Suprapubic skin (tissue), 3 donors: ENCODE measurements around the gene CTNND2.

Experiments used
- EP300 ChIP-seq: sonication (generic); formaldehyde crosslinking; IDR thresholded peaks from one replicate; pipeline ENCODE4 v1.6.1; 2017; ENCODE audit warnings: antibody characterized with exemption
- TF ChIP-seq, protein P1 (sequence below), 2 donors: fragments of 200-600 bp in 1 of 2; fragments of 450-650 bp in 1 of 2; sonication (generic) in 1 of 2; IDR thresholded peaks; one replicate each; pipeline ENCODE4 v1.5.1; 2016 to 2019; ENCODE audit warnings: antibody characterized with exemption in 2 of 2, mild to moderate bottlenecking in 1 of 2, moderate library complexity in 1 of 2

DNA sequence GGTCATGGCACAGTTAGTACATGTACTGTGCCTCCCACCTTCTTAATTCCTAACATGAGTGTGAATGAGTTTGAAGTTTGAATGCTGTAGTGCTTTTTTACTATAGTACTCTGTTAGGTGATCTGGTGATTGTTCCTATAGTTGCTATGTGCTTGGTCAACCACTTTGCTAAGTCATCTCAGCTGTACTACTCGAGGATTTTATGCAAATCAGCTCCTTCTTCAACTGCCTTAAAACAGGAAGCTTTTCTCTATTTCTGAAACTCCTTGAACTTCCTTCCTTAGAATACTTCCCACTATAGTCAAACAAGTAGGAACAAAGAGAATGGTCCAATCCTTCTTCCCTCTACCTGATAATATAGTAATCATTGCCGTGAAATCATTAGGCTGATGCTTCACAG is 219.6 kb downstream of the CTNND2 start:
- TF ChIP-seq, protein P1, sequence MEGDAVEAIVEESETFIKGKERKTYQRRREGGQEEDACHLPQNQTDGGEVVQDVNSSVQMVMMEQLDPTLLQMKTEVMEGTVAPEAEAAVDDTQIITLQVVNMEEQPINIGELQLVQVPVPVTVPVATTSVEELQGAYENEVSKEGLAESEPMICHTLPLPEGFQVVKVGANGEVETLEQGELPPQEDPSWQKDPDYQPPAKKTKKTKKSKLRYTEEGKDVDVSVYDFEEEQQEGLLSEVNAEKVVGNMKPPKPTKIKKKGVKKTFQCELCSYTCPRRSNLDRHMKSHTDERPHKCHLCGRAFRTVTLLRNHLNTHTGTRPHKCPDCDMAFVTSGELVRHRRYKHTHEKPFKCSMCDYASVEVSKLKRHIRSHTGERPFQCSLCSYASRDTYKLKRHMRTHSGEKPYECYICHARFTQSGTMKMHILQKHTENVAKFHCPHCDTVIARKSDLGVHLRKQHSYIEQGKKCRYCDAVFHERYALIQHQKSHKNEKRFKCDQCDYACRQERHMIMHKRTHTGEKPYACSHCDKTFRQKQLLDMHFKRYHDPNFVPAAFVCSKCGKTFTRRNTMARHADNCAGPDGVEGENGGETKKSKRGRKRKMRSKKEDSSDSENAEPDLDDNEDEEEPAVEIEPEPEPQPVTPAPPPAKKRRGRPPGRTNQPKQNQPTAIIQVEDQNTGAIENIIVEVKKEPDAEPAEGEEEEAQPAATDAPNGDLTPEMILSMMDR (IDR thresholded peaks at IDR 0.05): no peak
- no peak for TF ChIP-seq EP300
